Mesenchymal stem cell (in vitro differentiated cells and primary cell): Measurements from ENCODE around the gene TAOK1.

ENCODE experiments used
- DNase-seq: peaks from one replicate; pipeline ENCODE4 v3.0.0-alpha.2; 2013
- H2AFZ ChIP-seq: one replicate; pipeline ENCODE4 v1.6.1; 2013; ENCODE audit warnings: low read depth, mild to moderate bottlenecking, control low read depth, inconsistent platforms, low read length, moderate library complexity
- H2AK5ac ChIP-seq: 2 replicates; pipeline ENCODE4 v1.6.1; 2013; ENCODE audit warnings: low read length, moderate library complexity, mild to moderate bottlenecking, inconsistent platforms; ENCODE audit not compliant: severe bottlenecking
- H2BK120ac ChIP-seq: one replicate; pipeline ENCODE4 v1.6.1; 2013; ENCODE audit warnings: low read depth, mild to moderate bottlenecking, inconsistent platforms, low read length, moderate library complexity
- H2BK12ac ChIP-seq, 2 experiments: one replicate each; pipeline ENCODE4 v1.6.1; 2013; ENCODE audit warnings: inconsistent platforms in 2 of 2, low read length in 2 of 2, mild to moderate bottlenecking in 2 of 2, moderate library complexity in 2 of 2, control low read depth in 1 of 2
- H2BK15ac ChIP-seq: one replicate; pipeline ENCODE4 v1.6.1; 2013; ENCODE audit warnings: mild to moderate bottlenecking, low read depth, inconsistent platforms; ENCODE audit not compliant: poor library complexity, severe bottlenecking
- H2BK5ac ChIP-seq: 2 replicates; pipeline ENCODE4 v1.6.1; 2013; ENCODE audit warnings: low read depth, mild to moderate bottlenecking, low read length, control low read depth, inconsistent platforms; ENCODE audit not compliant: poor library complexity, severe bottlenecking
- H3K14ac ChIP-seq, 2 experiments: one replicate each; pipeline ENCODE4 v1.6.1; 2013; ENCODE audit warnings: inconsistent platforms in 2 of 2, low read length in 2 of 2, control low read depth in 1 of 2, mild to moderate bottlenecking in 1 of 2, moderate library complexity in 1 of 2
- H3K18ac ChIP-seq, 2 experiments: one replicate each; pipeline ENCODE4 v1.6.1; 2013; ENCODE audit warnings: inconsistent platforms in 2 of 2, low read length in 2 of 2, control low read depth in 1 of 2, low read depth in 1 of 2, mild to moderate bottlenecking in 1 of 2
- H3K23ac ChIP-seq, 2 experiments: one replicate each; pipeline ENCODE4 v1.6.1; 2013; ENCODE audit warnings: inconsistent platforms in 2 of 2, low read length in 2 of 2, mild to moderate bottlenecking in 2 of 2, moderate library complexity in 2 of 2, control low read depth in 1 of 2
- H3K27ac ChIP-seq: 2 replicates; pipeline ENCODE4 v1.5.1; 2013; ENCODE audit warnings: mild to moderate bottlenecking, moderate library complexity, low read length, control low read depth, inconsistent platforms; ENCODE audit not compliant: poor library complexity, severe bottlenecking
- H3K27me3 ChIP-seq, 2 experiments: 2 replicates each; pipeline versions ENCODE4 v1.6.1 to v1.7.0; 2013; ENCODE audit warnings: low read length in 2 of 2, mild to moderate bottlenecking in 2 of 2, moderate library complexity in 2 of 2, control low read depth in 1 of 2, inconsistent platforms in 1 of 2; ENCODE audit not compliant: control insufficient read depth in 1 of 2, insufficient read depth in 1 of 2
- H3K36me3 ChIP-seq, 2 experiments: 2 replicates each; pipeline versions ENCODE4 v1.6.1 to v1.7.0; 2013; ENCODE audit warnings: low read length in 2 of 2, control low read depth in 1 of 2, inconsistent platforms in 1 of 2, low read depth in 1 of 2, mild to moderate bottlenecking in 1 of 2; ENCODE audit not compliant: insufficient read depth in 2 of 2, control insufficient read depth in 1 of 2
- H3K4ac ChIP-seq, 2 experiments: one replicate each; pipeline ENCODE4 v1.6.1; 2013; ENCODE audit warnings: inconsistent platforms in 2 of 2, low read length in 2 of 2, mild to moderate bottlenecking in 2 of 2, moderate library complexity in 2 of 2, control low read depth in 1 of 2, low read depth in 1 of 2
- H3K4me1 ChIP-seq: 2 replicates; pipeline ENCODE4 v1.6.1; 2013; ENCODE audit warnings: low read depth, low read length, control low read depth; ENCODE audit not compliant: control insufficient read depth, insufficient read depth
- H3K4me2 ChIP-seq: 2 replicates; pipeline ENCODE4 v1.6.1; 2013; ENCODE audit warnings: low read length, mild to moderate bottlenecking, inconsistent platforms; ENCODE audit not compliant: poor library complexity, severe bottlenecking
- H3K4me3 ChIP-seq, 2 experiments: 2 replicates each; pipeline versions ENCODE4 v1.5.1 to v1.7.0; 2013; ENCODE audit warnings: low read length in 2 of 2, mild to moderate bottlenecking in 2 of 2, control low read depth in 1 of 2, low read depth in 1 of 2; ENCODE audit not compliant: insufficient read depth in 1 of 2
- H3K79me1 ChIP-seq: replicated peaks from 2 replicates; pipeline ENCODE4 v1.6.1; 2013; ENCODE audit warnings: mild to moderate bottlenecking, control low read depth, low read length, inconsistent platforms; ENCODE audit not compliant: poor library complexity, severe bottlenecking
- H3K9ac ChIP-seq: 2 replicates; pipeline ENCODE4 v1.7.0; 2013; ENCODE audit warnings: mild to moderate bottlenecking, low read length, moderate library complexity
- H3K9me3 ChIP-seq: 2 replicates; pipeline ENCODE4 v1.7.0; 2013; ENCODE audit warnings: mild to moderate bottlenecking, low read length; ENCODE audit not compliant: control insufficient read depth
- H4K8ac ChIP-seq: one replicate; pipeline ENCODE4 v1.6.1; 2013; ENCODE audit warnings: inconsistent platforms, mild to moderate bottlenecking, low read length, moderate library complexity
- H4K91ac ChIP-seq: one replicate; pipeline ENCODE4 v1.6.1; 2013; ENCODE audit warnings: mild to moderate bottlenecking, low read length, inconsistent platforms
- WGBS: methylation state at CpG from one replicate; pipeline ENCODE4 v1.1.7; 2013; ENCODE audit warnings: mixed read lengths; 5-methylcytosine and 5-hydroxymethylcytosine counted together

The TAOK1 gene

DNA sequence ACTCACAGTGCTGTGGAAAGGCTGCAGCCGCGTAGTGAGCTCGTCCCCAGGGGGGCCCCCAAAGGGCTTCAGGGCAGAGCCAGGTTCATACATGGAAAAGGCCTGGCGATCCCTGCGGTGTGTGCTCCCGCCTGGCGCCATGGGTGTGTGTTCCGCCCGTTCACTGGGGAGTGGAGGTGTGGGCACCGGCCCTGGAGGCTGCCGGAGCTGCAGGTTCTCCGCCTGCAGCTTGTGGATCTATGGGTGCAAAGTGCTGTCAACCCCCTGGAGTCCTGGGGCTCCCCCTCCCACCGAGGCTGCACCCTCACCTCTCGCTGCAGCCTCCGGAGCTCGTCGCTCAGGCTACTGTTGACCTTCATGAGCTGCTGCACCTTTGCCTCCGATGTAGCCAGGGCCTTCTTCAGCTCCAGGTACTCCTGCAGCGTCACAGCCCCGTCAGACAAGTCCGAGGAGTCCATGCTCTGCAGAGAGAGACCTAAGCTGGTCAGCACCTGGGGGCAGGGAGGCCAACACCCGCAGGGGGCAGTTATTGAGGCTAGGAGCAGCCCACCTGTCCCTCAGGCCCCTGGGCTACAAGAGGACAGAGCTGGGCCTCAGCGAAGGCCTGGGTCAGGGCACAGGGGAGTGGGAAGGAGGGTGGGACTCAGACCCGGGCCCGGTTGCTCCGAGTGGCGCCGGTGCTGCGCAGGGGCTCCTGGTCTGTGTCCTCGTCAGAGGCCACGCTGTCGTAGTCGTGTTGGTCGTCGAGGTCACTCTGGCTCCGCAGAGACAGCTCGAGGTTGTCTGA, 186.2 kb downstream of the TAOK1 start:
- no peak overlapping the region for H3K4me3 ChIP-seq
- no peak overlapping the region for H3K9ac ChIP-seq
- H4K91ac ChIP-seq, result no peak overlapping the region
- H2BK120ac ChIP-seq, result no peak overlapping the region
- H3K4me1 ChIP-seq, result peaks cover 20% of the 10 kb centered on the region
- peaks cover 85 to 97% of the 10 kb centered on the region in 2 experiments for H3K36me3 ChIP-seq
- no peak overlapping the region for H3K27ac ChIP-seq
- H2BK15ac ChIP-seq, result no peak overlapping the region
- H3K14ac ChIP-seq, result no peak overlapping the region
- no peak overlapping the region for H2AFZ ChIP-seq
- no peaks in the 10 kb centered on the region for H3K9me3 ChIP-seq
- H3K79me1 ChIP-seq, result peaks cover 37% of the 10 kb centered on the region
- no peak for DNase-seq
- H3K27me3 ChIP-seq, result no peaks in the 10 kb centered on the region
- H2BK12ac ChIP-seq, result no peak overlapping the region
- 97% methylated on average over 35 of the region's 37 CpGs for WGBS
- no peak overlapping the region for H4K8ac ChIP-seq
- no peak overlapping the region for H3K4ac ChIP-seq
- no peak overlapping the region for H2BK5ac ChIP-seq
- no peak overlapping the region for H3K4me2 ChIP-seq
- H3K23ac ChIP-seq, result no peak overlapping the region
- H3K18ac ChIP-seq, result no peak overlapping the region
- no peak overlapping the region for H2AK5ac ChIP-seq

DNA sequence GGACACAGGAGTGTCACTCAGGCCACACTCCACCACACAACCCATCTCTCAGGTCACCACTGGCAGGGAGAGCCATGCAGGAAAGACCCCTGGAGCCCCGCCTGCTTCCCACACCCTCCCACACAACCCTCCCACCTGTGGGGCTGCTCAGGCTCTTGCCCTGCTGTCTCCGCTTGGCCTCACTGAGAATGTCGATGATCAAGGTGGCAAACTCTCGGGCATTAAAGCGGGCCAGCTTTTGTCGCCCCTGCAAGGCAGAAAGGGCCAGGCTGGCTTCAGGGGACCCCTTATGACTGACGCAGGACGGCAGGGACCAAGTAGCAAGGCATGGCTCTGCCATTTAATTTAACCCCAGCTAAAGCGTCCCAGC, 186.8 kb downstream of the TAOK1 start:
- peaks cover 42% of the 10 kb centered on the region for H3K79me1 ChIP-seq
- H3K4me1 ChIP-seq, result peaks cover 21% of the 10 kb centered on the region
- H2BK12ac ChIP-seq, result no peak overlapping the region
- H2BK120ac ChIP-seq, result no peak overlapping the region
- DNase-seq, result no peak
- no peaks in the 10 kb centered on the region for H3K9me3 ChIP-seq
- H3K27ac ChIP-seq, result no peak overlapping the region
- no peak overlapping the region for H3K23ac ChIP-seq
- no peak overlapping the region for H3K18ac ChIP-seq
- H3K4ac ChIP-seq, result no peak overlapping the region
- H3K27me3 ChIP-seq, result no peaks in the 10 kb centered on the region
- H3K4me3 ChIP-seq, result no peak overlapping the region
- H3K36me3 ChIP-seq, result peaks cover 84 to 97% of the 10 kb centered on the region in 2 experiments
- no peak overlapping the region for H2BK5ac ChIP-seq
- no peak overlapping the region for H3K9ac ChIP-seq
- no peak overlapping the region for H2AFZ ChIP-seq
- H4K91ac ChIP-seq, result no peak overlapping the region
- no peak overlapping the region for H3K14ac ChIP-seq
- no peak overlapping the region for H3K4me2 ChIP-seq
- no peak overlapping the region for H2BK15ac ChIP-seq
- no peak overlapping the region for H4K8ac ChIP-seq
- no peak overlapping the region for H2AK5ac ChIP-seq
- over 99% methylated on average over 9 of the region's 9 CpGs for WGBS

DNA sequence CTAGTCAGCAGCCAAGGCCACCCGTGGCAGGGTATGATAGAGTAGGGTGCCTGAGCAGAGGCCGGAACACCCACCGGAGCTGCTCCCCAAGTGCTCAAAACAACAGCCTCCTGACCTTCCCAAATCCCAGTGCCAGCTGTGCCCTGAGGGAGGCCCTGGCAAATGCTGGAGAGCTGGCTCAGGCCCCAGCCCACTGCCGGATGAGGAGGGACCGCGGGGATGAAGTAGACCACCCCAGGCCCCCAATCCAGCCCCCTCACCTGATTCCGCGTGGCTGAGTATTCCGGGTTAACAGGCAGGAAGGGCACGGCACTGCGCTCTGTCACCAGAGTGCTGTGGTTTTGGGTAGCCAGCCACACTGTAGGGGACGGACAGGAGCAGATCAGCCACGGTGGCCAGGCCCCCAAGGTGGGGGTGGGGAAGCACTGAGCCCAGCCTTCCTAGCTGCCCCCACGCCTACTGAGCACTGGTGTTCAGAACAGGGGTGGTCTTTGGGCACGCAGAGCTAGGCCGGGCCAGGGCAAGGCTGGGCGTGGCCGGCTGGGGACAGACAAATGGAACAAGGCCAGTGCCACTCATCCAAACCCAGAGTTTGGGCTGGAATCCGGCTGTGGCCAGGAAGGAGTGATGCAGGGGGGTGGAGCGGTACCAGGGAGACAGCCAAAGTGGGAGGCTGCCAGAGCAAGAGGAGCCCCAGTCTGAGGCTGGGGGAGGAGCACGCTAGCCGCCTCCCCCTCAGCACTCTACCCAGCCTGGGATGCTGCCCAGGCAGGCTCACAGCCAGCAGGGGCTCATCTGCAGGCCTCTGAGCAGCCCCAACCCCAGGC, 187.4 kb downstream of the TAOK1 start:
- Histone ChIP-seq H2AFZ (no peak overlapping the region), H3K79me1 (peaks cover 48% of the 10 kb centered on the region), H4K91ac (peak overlapping the region; percentile 52), H2BK5ac (no peak overlapping the region), H2AK5ac (no peak overlapping the region), H2BK15ac (no peak overlapping the region), H3K14ac (no peak overlapping the region), H3K4me1 (peaks cover 15% of the 10 kb centered on the region), H3K9ac (no peak overlapping the region), H3K27ac (no peak overlapping the region), H2BK12ac (no peak overlapping the region), H3K4me3 (no peak overlapping the region), H2BK120ac (no peak overlapping the region), H3K4ac (no peak overlapping the region), H3K4me2 (no peak overlapping the region), H3K18ac (no peak overlapping the region), H4K8ac (no peak overlapping the region), H3K36me3 (peaks cover 89 to 97% of the 10 kb centered on the region in 2 experiments), H3K9me3 (no peaks in the 10 kb centered on the region), H3K23ac (no peak overlapping the region), H3K27me3 (no peaks in the 10 kb centered on the region)
- no peak for DNase-seq
- WGBS, result 90% methylated on average over 21 of the region's 22 CpGs
